Osteocyte (in vitro differentiated cells): ENCODE data around the gene IFNA7. TPM values are rescaled to one million over a fixed set of nuclear protein-coding genes. Genes with fewer than 3 reads are reported as not detected.
"Not testable (repeated sequence)": the region's sequence is repeated elsewhere in the genome, so short reads cannot be mapped to it uniquely, and the experiment has no call there.

ENCODE experiments used
- DNase-seq: peaks from one replicate; pipeline ENCODE4 v3.0.0; 2021; ENCODE audit warnings: mixed read lengths; ENCODE audit not compliant: unreplicated experiment; ENCODE audit errors: extremely low spot score
- H3K27ac Mint-ChIP-seq: one replicate; pipeline ENCODE4 v1.8.0; 2021; ENCODE audit warnings: mild to moderate bottlenecking, mixed read lengths; ENCODE audit not compliant: unreplicated experiment
- H3K27me3 Mint-ChIP-seq: one replicate; pipeline ENCODE4 v1.8.0; 2021; ENCODE audit warnings: mixed read lengths; ENCODE audit not compliant: unreplicated experiment
- H3K36me3 Mint-ChIP-seq: one replicate; pipeline ENCODE4 v1.8.0; 2021; ENCODE audit warnings: mixed read lengths; ENCODE audit not compliant: unreplicated experiment
- H3K4me1 Mint-ChIP-seq: one replicate; pipeline ENCODE4 v1.8.0; 2021; ENCODE audit warnings: mixed read lengths; ENCODE audit not compliant: unreplicated experiment
- H3K4me3 Mint-ChIP-seq: one replicate; pipeline ENCODE4 v1.8.0; 2021; ENCODE audit warnings: mild to moderate bottlenecking, moderate library complexity, mixed read lengths; ENCODE audit not compliant: unreplicated experiment
- H3K9me3 Mint-ChIP-seq: one replicate; pipeline ENCODE4 v1.8.0; 2021; ENCODE audit warnings: mixed read lengths; ENCODE audit not compliant: unreplicated experiment
- CTCF ChIP-seq: fragments of 200-600 bp; sonication (generic); IDR thresholded peaks from 2 replicates; pipeline ENCODE4 v1.5.0; 2021; ENCODE audit warnings: antibody characterized with exemption, mild to moderate bottlenecking, moderate library complexity
- total RNA-seq: library from RNA; stranded (reverse); gene quantifications from 2 replicates; pipeline ENCODE4 v1.2.1, GENCODE V29; 2021

Gene IFNA7
- total RNA-seq, 1 donor from 2014 or later: not detected

- not testable (repeated sequence) for H3K9me3 Mint-ChIP-seq, H3K27ac Mint-ChIP-seq, H3K4me3 Mint-ChIP-seq, DNase-seq, H3K36me3 Mint-ChIP-seq, H3K4me1 Mint-ChIP-seq
- TF ChIP-seq CTCF: peak; percentile 57
- peaks cover 43% of the 10 kb centered on the region for H3K27me3 Mint-ChIP-seq
Observed at GRCh38 chr9:21235468-21236359, 33.7 kb upstream of the IFNA7 start.

- H3K27me3 Mint-ChIP-seq: peaks cover 45% of the 10 kb centered on the region
- H3K36me3 Mint-ChIP-seq: no peaks in the 10 kb centered on the region
- H3K4me1 Mint-ChIP-seq: no peaks in the 10 kb centered on the region
- H3K9me3 Mint-ChIP-seq: no peaks in the 10 kb centered on the region
- no peak overlapping the region for H3K27ac Mint-ChIP-seq
- DNase-seq: peak; percentile 73
- H3K4me3 Mint-ChIP-seq: no peak overlapping the region
- no peak for TF ChIP-seq CTCF
Observed at GRCh38 chr9:21234153-21234687, 32.2 kb upstream of the IFNA7 start.

- no peaks in the 10 kb centered on the region for H3K36me3 Mint-ChIP-seq
- H3K4me1 Mint-ChIP-seq: no peaks in the 10 kb centered on the region
- no peak overlapping the region for H3K4me3 Mint-ChIP-seq
- TF ChIP-seq CTCF: no peak
- no peaks in the 10 kb centered on the region for H3K9me3 Mint-ChIP-seq
- peaks cover 40% of the 10 kb centered on the region for H3K27me3 Mint-ChIP-seq
- DNase-seq: peak; percentile 54
- no peak overlapping the region for H3K27ac Mint-ChIP-seq
Observed at GRCh38 chr9:21233258-21233657, 31.3 kb upstream of the IFNA7 start.

DNA sequence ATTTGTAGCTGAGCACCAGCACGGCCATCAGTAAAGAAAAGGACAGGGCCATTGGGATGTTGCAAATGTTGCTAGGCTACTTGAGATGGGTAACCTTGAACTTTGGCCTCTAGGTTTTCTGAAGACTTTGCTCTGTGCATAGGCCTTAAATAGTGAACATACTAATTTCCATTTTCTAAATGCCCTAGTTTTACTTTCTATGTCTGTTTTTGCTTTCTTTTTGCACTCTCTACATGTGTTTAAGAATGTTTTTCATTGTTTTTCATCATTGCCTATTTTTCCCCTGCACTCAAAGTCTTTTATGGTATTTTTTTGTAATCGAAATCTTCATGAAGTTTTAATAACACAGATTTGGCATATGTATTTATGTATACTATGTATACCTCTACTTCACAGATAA lies 26.1 kb upstream of the IFNA7 start, which contains the start of gene IFNA17:
TSS of gene IFNA17 (minus strand) at position 101 of the 400 bp plus-strand sequence. CDS start at position 52, 49 bp downstream.
- no peaks in the 10 kb centered on the region for H3K9me3 Mint-ChIP-seq
- H3K27me3 Mint-ChIP-seq: peaks cover 26% of the 10 kb centered on the region
- no peak within 1 kb of the TSS for H3K27ac Mint-ChIP-seq
- no peaks in the 10 kb centered on the region for H3K4me1 Mint-ChIP-seq
- no peak within 1 kb of the TSS for H3K4me3 Mint-ChIP-seq
- H3K36me3 Mint-ChIP-seq: no peaks in the 10 kb centered on the region
- no peak for DNase-seq
- no peak for TF ChIP-seq CTCF

GRCh38 chr9:21217211-21217610 lies 15.2 kb upstream of the IFNA7 start, which contains the start of gene IFNA16:
Gene IFNA16, minus strand, starts transcription at chr9:21217311. Its CDS starts 6 bp downstream, at chr9:21217305.
- not testable (repeated sequence) for H3K4me3 Mint-ChIP-seq, H3K27ac Mint-ChIP-seq, H3K4me1 Mint-ChIP-seq, DNase-seq, H3K9me3 Mint-ChIP-seq, H3K36me3 Mint-ChIP-seq
- peaks cover 31% of the 10 kb centered on the region for H3K27me3 Mint-ChIP-seq
